Measurements from ENCODE around the gene NEK11. TPM values are rescaled to one million over a fixed set of nuclear protein-coding genes. Genes with fewer than 3 reads are reported as not detected.

Gene NEK11
- total RNA-seq, 1 experiment from 2014 or later: 2.5 TPM

DNA sequence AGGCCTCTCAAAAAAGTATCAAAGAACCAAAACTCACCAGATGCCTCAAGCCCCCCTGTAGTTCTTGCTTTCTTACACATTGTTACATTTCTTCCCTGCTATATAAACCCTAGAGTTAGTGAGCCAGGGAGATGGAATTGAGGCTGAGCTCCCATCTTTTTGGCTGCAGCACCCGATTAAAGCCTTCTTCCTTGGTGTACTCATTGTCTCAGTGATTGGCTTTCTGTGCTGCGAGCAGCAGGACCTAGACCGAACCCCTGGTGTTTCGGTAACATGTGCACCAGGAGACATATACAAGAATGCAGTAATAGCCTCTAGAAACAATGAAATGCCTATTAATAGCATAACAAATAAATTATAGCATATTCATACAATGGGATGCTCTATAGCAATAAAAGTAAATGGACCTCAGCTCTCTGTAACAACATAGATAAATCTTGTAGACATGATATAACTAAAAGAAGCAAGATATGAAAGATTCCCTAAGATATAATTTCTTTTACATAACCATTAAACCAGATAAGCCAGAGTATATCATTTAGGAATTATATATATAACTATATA, 174.0 kb downstream of the NEK11 start:
- H3K9me3 ChIP-seq (ENCODE audit: low read length): peaks cover 11% of the 10 kb centered on the region

DNA sequence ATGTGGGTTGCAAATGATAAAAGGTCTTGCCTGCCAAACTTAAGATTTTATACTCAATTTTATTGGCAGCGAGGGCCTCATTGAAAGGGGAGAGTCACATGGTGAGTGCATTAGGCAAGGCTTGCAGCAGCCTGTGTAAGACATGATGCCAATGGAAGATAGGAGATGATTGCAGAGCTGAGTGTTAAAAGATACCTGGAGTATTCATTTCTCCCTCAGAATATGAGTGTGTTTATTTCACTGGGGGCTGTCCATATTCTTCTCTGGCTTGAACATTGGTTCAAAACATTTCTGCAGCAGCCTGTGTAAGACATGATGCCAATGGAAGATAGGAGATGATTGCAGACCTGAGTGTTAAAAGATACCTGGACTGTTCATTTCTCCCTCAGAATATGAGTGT, 189.7 kb downstream of the NEK11 start:
- Histone ChIP-seq H2AFZ (ENCODE audit: low read length) (no peak overlapping the region), H3K9me3 (ENCODE audit: low read length) (no peaks in the 10 kb centered on the region), H3K9me2 (replicated peaks; ENCODE audit: insufficient read depth, low read length) (no peaks in the 10 kb centered on the region), H3K4me3 (ENCODE audit: low read length) (no peak overlapping the region), H3K9ac (ENCODE audit: low read length) (no peak overlapping the region), H3K27me3 (ENCODE audit: low read length) (no peaks in the 10 kb centered on the region), H3K4me2 (ENCODE audit: low read depth, low read length, poor library complexity, severe bottlenecking) (no peak overlapping the region), H3K79me2 (ENCODE audit: low read length) (no peaks in the 10 kb centered on the region), H3K27ac (ENCODE audit: low read length) (no peak overlapping the region), H4K20me1 (ENCODE audit: insufficient read depth, low read depth, low read length) (no peaks in the 10 kb centered on the region), H3K4me1 (ENCODE audit: low read length) (no peaks in the 10 kb centered on the region), H3K36me3 (ENCODE audit: insufficient read depth, low read length) (no peaks in the 10 kb centered on the region)
- DNase-seq: no peak

More for the DNA sequence above, 174.0 kb downstream of the NEK11 start:
- Histone ChIP-seq H3K4me3 (ENCODE audit: low read length) (no peak overlapping the region), H3K9ac (ENCODE audit: low read length) (no peak overlapping the region), H3K79me2 (ENCODE audit: low read length) (no peaks in the 10 kb centered on the region), H3K27me3 (ENCODE audit: low read length) (peaks cover 6% of the 10 kb centered on the region; the same call in 1 of the 2 replicates), H3K4me1 (ENCODE audit: low read length) (no peaks in the 10 kb centered on the region), H3K27ac (ENCODE audit: low read length) (no peak overlapping the region), H3K4me2 (ENCODE audit: low read depth, low read length, poor library complexity, severe bottlenecking) (no peak overlapping the region), H4K20me1 (ENCODE audit: insufficient read depth, low read depth, low read length) (no peaks in the 10 kb centered on the region), H3K9me2 (replicated peaks; ENCODE audit: insufficient read depth, low read length) (no peaks in the 10 kb centered on the region), H2AFZ (ENCODE audit: low read length) (no peak overlapping the region), H3K36me3 (ENCODE audit: insufficient read depth, low read length) (no peaks in the 10 kb centered on the region; the same call in 1 of the 2 replicates)
- no peak for DNase-seq

DNA sequence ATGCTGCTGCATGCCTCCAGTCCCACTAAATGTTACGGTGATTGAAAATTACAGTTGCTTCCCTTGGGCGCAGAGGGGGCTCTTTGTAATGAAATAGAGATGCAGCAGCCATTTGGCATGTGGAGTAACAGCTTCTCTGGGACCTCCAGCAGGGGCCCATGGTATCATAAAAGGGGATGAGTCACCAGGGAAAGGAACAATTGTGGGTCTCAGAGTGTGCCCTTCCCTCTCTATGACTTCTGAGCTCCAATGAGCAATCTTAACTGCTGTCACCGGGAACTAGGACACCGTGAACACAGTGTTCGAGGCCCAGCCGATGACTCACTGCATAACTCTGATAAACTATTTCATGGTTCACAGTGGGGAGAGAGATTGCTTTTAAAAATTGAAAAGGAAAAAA, 190.1 kb downstream of the NEK11 start:
- Histone ChIP-seq H3K27me3 (ENCODE audit: low read length) (no peaks in the 10 kb centered on the region), H3K9ac (ENCODE audit: low read length) (no peak overlapping the region), H3K4me1 (ENCODE audit: low read length) (no peaks in the 10 kb centered on the region), H3K9me2 (replicated peaks; ENCODE audit: insufficient read depth, low read length) (no peaks in the 10 kb centered on the region), H2AFZ (ENCODE audit: low read length) (no peak overlapping the region), H3K9me3 (ENCODE audit: low read length) (no peaks in the 10 kb centered on the region), H3K4me2 (ENCODE audit: low read depth, low read length, poor library complexity, severe bottlenecking) (no peak overlapping the region), H3K36me3 (ENCODE audit: insufficient read depth, low read length) (no peaks in the 10 kb centered on the region), H3K27ac (ENCODE audit: low read length) (no peak overlapping the region), H3K4me3 (ENCODE audit: low read length) (no peak overlapping the region), H3K79me2 (ENCODE audit: low read length) (no peaks in the 10 kb centered on the region), H4K20me1 (ENCODE audit: insufficient read depth, low read depth, low read length) (no peaks in the 10 kb centered on the region)
- DNase-seq: no peak

DNA sequence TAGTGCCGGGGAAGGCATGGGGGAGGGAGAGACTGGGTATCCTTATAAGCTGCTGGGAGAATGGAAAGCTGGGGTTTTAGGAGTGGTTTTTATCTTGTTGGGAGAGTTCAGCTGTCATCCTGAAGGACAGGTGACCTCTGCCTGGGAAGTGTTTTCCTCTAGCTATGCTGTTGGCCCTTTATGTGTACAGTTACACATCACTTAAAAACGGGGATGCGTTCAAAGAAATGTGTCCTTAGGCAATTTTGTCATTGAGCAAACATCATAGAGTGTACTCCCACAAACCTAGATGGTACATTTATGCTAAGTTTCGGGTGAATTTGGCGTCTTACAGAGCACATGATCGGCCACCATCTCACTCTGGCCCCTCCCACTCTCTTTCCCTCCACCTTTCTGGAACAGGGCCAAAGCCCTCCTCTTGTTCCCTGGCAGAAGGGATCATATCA, 190.6 kb downstream of the NEK11 start:
- Histone ChIP-seq H3K4me3 (ENCODE audit: low read length) (no peak overlapping the region), H3K4me2 (ENCODE audit: low read depth, low read length, poor library complexity, severe bottlenecking) (no peak overlapping the region), H3K9me2 (replicated peaks; ENCODE audit: insufficient read depth, low read length) (no peaks in the 10 kb centered on the region), H3K27ac (ENCODE audit: low read length) (no peak overlapping the region), H3K9me3 (ENCODE audit: low read length) (no peaks in the 10 kb centered on the region), H3K4me1 (ENCODE audit: low read length) (no peaks in the 10 kb centered on the region), H3K27me3 (ENCODE audit: low read length) (no peaks in the 10 kb centered on the region), H2AFZ (ENCODE audit: low read length) (no peak overlapping the region), H3K36me3 (ENCODE audit: insufficient read depth, low read length) (no peaks in the 10 kb centered on the region), H3K9ac (ENCODE audit: low read length) (no peak overlapping the region), H4K20me1 (ENCODE audit: insufficient read depth, low read depth, low read length) (no peaks in the 10 kb centered on the region), H3K79me2 (ENCODE audit: low read length) (no peaks in the 10 kb centered on the region)
- no peak for DNase-seq

DNA sequence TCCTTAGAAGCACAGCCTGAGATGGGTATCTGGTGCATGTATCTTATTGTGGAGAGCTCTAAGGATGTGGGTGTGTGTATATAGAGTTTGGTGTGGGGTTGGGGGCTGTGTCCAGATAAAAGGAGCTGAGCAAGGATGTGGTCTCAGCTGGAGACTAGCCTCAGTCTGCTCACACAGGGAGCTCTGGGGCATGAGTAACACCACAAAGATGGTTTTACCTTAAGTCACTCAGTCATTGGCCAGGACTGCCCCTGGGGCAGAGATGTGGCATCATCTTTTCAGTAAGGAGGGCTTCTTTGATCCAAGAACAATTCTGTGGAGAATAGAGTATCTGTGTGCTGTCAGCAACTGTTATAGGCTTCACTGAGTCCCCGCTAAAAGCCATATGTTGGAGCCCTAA, 191.5 kb downstream of the NEK11 start:
- H3K4me3 ChIP-seq (ENCODE audit: low read length): no peak overlapping the region
- H3K4me2 ChIP-seq (ENCODE audit: low read depth, low read length, poor library complexity, severe bottlenecking): no peak overlapping the region
- DNase-seq: no peak
- H3K27ac ChIP-seq (ENCODE audit: low read length): no peak overlapping the region
- no peak overlapping the region for H2AFZ ChIP-seq (ENCODE audit: low read length)
- H3K27me3 ChIP-seq (ENCODE audit: low read length): no peaks in the 10 kb centered on the region
- H3K36me3 ChIP-seq (ENCODE audit: insufficient read depth, low read length): no peaks in the 10 kb centered on the region
- no peaks in the 10 kb centered on the region for H4K20me1 ChIP-seq (ENCODE audit: insufficient read depth, low read depth, low read length)
- no peaks in the 10 kb centered on the region for H3K9me2 ChIP-seq (replicated peaks; ENCODE audit: insufficient read depth, low read length)
- no peaks in the 10 kb centered on the region for H3K9me3 ChIP-seq (ENCODE audit: low read length)
- no peaks in the 10 kb centered on the region for H3K4me1 ChIP-seq (ENCODE audit: low read length)
- H3K79me2 ChIP-seq (ENCODE audit: low read length): no peaks in the 10 kb centered on the region
- H3K9ac ChIP-seq (ENCODE audit: low read length): no peak overlapping the region

DNA sequence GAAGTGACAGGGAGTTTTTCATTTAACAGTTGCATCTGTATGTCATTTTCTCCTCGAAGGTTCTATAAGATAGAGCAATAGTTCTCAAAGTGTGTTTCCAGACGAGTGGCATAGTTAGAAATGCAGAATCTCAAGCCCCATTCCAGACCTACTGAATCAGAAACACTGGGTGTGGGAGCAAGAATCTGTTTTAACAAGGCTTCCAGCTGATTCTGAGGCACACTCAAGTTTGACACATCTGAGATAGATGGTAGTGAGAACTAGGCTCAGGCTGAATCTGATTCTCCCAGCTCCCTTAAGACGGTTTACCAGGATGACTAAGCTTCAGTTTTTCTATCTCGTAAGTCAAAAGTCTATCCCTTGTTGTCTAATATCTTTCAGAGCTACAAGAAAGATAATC, 195.1 kb downstream of the NEK11 start:
- Histone ChIP-seq H3K27me3 (ENCODE audit: low read length) (no peaks in the 10 kb centered on the region), H3K4me1 (ENCODE audit: low read length) (no peaks in the 10 kb centered on the region), H3K9me3 (ENCODE audit: low read length) (no peaks in the 10 kb centered on the region), H3K9ac (ENCODE audit: low read length) (no peak overlapping the region), H4K20me1 (ENCODE audit: insufficient read depth, low read depth, low read length) (no peaks in the 10 kb centered on the region), H3K4me3 (ENCODE audit: low read length) (no peak overlapping the region), H3K36me3 (ENCODE audit: insufficient read depth, low read length) (no peaks in the 10 kb centered on the region), H2AFZ (ENCODE audit: low read length) (no peak overlapping the region), H3K79me2 (ENCODE audit: low read length) (no peaks in the 10 kb centered on the region), H3K4me2 (ENCODE audit: low read depth, low read length, poor library complexity, severe bottlenecking) (no peak overlapping the region), H3K27ac (ENCODE audit: low read length) (no peak overlapping the region), H3K9me2 (replicated peaks; ENCODE audit: insufficient read depth, low read length) (no peaks in the 10 kb centered on the region)
- no peak for DNase-seq

DNA sequence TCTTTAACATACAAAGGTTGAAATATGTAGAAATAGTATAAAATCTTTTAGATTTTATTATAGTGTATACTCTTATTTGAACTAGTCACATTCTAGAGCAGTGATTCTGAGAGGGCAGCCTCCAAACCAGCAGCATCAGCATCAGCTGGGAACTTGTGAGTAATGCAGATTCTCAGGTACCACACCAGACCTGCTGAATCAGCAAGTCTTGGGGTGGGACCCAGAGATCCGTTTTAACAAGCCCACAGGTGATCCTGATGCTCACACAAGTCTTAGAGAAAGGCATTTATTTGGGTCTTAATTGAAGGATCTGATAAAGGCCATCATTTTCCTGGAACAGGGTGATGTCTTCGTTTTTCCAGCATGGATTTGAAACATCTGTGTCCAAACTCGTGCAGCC, 195.9 kb downstream of the NEK11 start:
- no peaks in the 10 kb centered on the region for H3K79me2 ChIP-seq (ENCODE audit: low read length)
- H3K4me2 ChIP-seq (ENCODE audit: low read depth, low read length, poor library complexity, severe bottlenecking): no peak overlapping the region
- no peaks in the 10 kb centered on the region for H3K9me3 ChIP-seq (ENCODE audit: low read length)
- H3K36me3 ChIP-seq (ENCODE audit: insufficient read depth, low read length): no peaks in the 10 kb centered on the region
- no peaks in the 10 kb centered on the region for H3K9me2 ChIP-seq (replicated peaks; ENCODE audit: insufficient read depth, low read length)
- H4K20me1 ChIP-seq (ENCODE audit: insufficient read depth, low read depth, low read length): no peaks in the 10 kb centered on the region
- H2AFZ ChIP-seq (ENCODE audit: low read length): no peak overlapping the region
- H3K4me3 ChIP-seq (ENCODE audit: low read length): no peak overlapping the region
- no peaks in the 10 kb centered on the region for H3K4me1 ChIP-seq (ENCODE audit: low read length)
- no peak overlapping the region for H3K9ac ChIP-seq (ENCODE audit: low read length)
- H3K27ac ChIP-seq (ENCODE audit: low read length): no peak overlapping the region
- H3K27me3 ChIP-seq (ENCODE audit: low read length): no peaks in the 10 kb centered on the region
- no peak for DNase-seq

DNA sequence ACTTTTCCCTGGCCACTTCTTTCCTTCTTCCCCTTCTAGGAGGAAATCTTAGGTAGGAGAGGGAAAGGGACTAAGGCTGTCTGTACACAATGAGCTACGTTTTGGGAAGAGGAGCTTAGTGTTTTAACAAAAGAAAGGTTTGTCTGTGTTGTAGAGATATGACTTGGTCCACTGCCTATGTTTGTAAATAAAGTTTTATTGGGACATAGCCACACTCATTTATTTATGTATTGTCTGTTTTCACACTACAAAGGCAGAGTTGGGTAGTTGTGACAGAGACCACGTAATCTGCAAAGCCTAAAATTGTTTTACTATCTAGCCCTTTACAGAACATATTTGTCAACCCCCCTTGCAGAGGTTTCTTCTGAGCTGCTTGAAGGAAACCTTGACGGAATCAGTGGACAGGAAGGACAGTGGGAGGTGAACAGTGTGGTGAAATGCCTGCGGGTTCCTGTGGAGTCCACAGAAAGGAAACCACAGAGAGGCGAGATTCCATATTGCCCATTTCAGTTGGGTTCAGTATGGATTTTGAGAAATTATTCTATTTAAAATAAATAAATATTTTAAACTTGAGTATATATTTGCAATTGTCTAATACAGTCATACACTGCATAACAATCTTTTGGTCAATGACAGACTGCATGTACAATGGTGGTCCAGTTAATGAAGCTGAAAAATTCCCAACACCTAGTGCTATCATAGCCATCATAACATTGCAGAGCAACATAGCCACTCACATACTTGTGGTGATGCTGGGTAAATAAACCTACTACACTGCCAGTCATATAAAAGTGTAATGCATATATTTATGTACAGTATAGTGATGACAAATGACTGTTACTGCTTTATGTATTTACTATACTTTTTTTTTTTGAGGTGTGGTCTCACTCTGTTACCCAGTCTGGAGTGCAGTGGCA, 197.0 kb downstream of the NEK11 start:
- H3K9ac ChIP-seq (ENCODE audit: low read length): no peak overlapping the region
- no peak overlapping the region for H3K4me2 ChIP-seq (ENCODE audit: low read depth, low read length, poor library complexity, severe bottlenecking)
- no peak overlapping the region for H3K4me3 ChIP-seq (ENCODE audit: low read length)
- no peaks in the 10 kb centered on the region for H3K36me3 ChIP-seq (ENCODE audit: insufficient read depth, low read length)
- no peak for DNase-seq
- no peaks in the 10 kb centered on the region for H3K9me3 ChIP-seq (ENCODE audit: low read length)
- H3K27me3 ChIP-seq (ENCODE audit: low read length): no peaks in the 10 kb centered on the region
- no peaks in the 10 kb centered on the region for H3K79me2 ChIP-seq (ENCODE audit: low read length)
- H4K20me1 ChIP-seq (ENCODE audit: insufficient read depth, low read depth, low read length): no peaks in the 10 kb centered on the region
- no peak overlapping the region for H2AFZ ChIP-seq (ENCODE audit: low read length)
- no peak overlapping the region for H3K27ac ChIP-seq (ENCODE audit: low read length)
- H3K4me1 ChIP-seq (ENCODE audit: low read length): no peaks in the 10 kb centered on the region
- no peaks in the 10 kb centered on the region for H3K9me2 ChIP-seq (replicated peaks; ENCODE audit: insufficient read depth, low read length)
